Parathyroid adenoma (tissue), 2 donors: ENCODE results near the gene GRXCR2.

Source experiments
- H2AFZ ChIP-seq: fragments of 300-600 bp; sonication (generic); one replicate; pipeline ENCODE4 v1.7.0; 2017; ENCODE audit warnings: antibody characterized with exemption, mild to moderate bottlenecking
- H3K27ac ChIP-seq: fragments of 300-600 bp; sonication (generic); one replicate; pipeline ENCODE4 v1.7.0; 2017
- H3K27me3 ChIP-seq: fragments of 300-600 bp; sonication (generic); one replicate; pipeline ENCODE4 v1.7.0; 2017; ENCODE audit warnings: low read length; ENCODE audit not compliant: control insufficient read depth, insufficient read depth
- H3K36me3 ChIP-seq: fragments of 300-600 bp; sonication (generic); one replicate; pipeline ENCODE4 v1.7.0; 2017; ENCODE audit warnings: low read length; ENCODE audit not compliant: control insufficient read depth, insufficient read depth
- H3K4me1 ChIP-seq: fragments of 300-600 bp; sonication (generic); one replicate; pipeline ENCODE4 v1.7.0; 2017; ENCODE audit warnings: control low read depth
- H3K4me2 ChIP-seq: fragments of 300-600 bp; sonication (generic); one replicate; pipeline ENCODE4 v1.7.0; 2017; ENCODE audit warnings: low read length
- H3K4me3 ChIP-seq: fragments of 300-600 bp; sonication (generic); one replicate; pipeline ENCODE4 v1.7.0; 2017; ENCODE audit warnings: low read depth, low read length
- H3K79me2 ChIP-seq: fragments of 300-600 bp; sonication (generic); one replicate; pipeline ENCODE4 v1.7.0; 2017; ENCODE audit warnings: control low read depth
- H3K9ac ChIP-seq: fragments of 300-600 bp; sonication (generic); one replicate; pipeline ENCODE4 v1.7.0; 2017; ENCODE audit warnings: mild to moderate bottlenecking
- H3K9me3 ChIP-seq: fragments of 300-600 bp; sonication (generic); one replicate; pipeline ENCODE4 v1.7.0; 2017; ENCODE audit warnings: low read length; ENCODE audit not compliant: control insufficient read depth
- CTCF ChIP-seq: fragments of 300-600 bp; sonication (generic); IDR thresholded peaks from one replicate; pipeline ENCODE4 v1.7.0; 2017; ENCODE audit warnings: antibody characterized with exemption, mild to moderate bottlenecking
- donor health status: primary hyperparathyroidism.

Gene GRXCR2

GRCh38 chr5:145830594-145830993 is 42.2 kb downstream of the GRXCR2 start:
- H3K4me1 ChIP-seq = no peaks in the 10 kb centered on the region

GRCh38 chr5:145829708-145830361 is 43.0 kb downstream of the GRXCR2 start:
- H3K9ac ChIP-seq = no peak overlapping the region
- H3K27ac ChIP-seq = no peak overlapping the region
- no peaks in the 10 kb centered on the region for H3K27me3 ChIP-seq
- H3K4me1 ChIP-seq = no peaks in the 10 kb centered on the region
- no peak overlapping the region for H3K4me3 ChIP-seq
- no peak overlapping the region for H3K4me2 ChIP-seq
- H3K79me2 ChIP-seq = no peaks in the 10 kb centered on the region
- no peaks in the 10 kb centered on the region for H3K36me3 ChIP-seq
- no peaks in the 10 kb centered on the region for H3K9me3 ChIP-seq
- H2AFZ ChIP-seq = no peak overlapping the region
- no peak for TF ChIP-seq CTCF

More at GRCh38 chr5:145830594-145830993, 42.2 kb downstream of the GRXCR2 start:
- H3K9me3 ChIP-seq = no peaks in the 10 kb centered on the region
- no peaks in the 10 kb centered on the region for H3K79me2 ChIP-seq
- H3K4me2 ChIP-seq = no peak overlapping the region
- H3K27me3 ChIP-seq = no peaks in the 10 kb centered on the region
- no peak overlapping the region for H3K9ac ChIP-seq
- H3K4me3 ChIP-seq = no peak overlapping the region
- H3K36me3 ChIP-seq = no peaks in the 10 kb centered on the region
- no peak for TF ChIP-seq CTCF
- no peak overlapping the region for H3K27ac ChIP-seq
- H2AFZ ChIP-seq = no peak overlapping the region

- no peak for TF ChIP-seq CTCF
- no peak overlapping the region for H3K4me3 ChIP-seq
- H3K79me2 ChIP-seq = no peaks in the 10 kb centered on the region
- H3K36me3 ChIP-seq = no peaks in the 10 kb centered on the region
- no peaks in the 10 kb centered on the region for H3K4me1 ChIP-seq
- H2AFZ ChIP-seq = no peak overlapping the region
- no peak overlapping the region for H3K4me2 ChIP-seq
- no peaks in the 10 kb centered on the region for H3K9me3 ChIP-seq
- no peaks in the 10 kb centered on the region for H3K27me3 ChIP-seq
- no peak overlapping the region for H3K9ac ChIP-seq
- no peak overlapping the region for H3K27ac ChIP-seq
These were observed 45.7 kb downstream of the GRXCR2 start for GRCh38 chr5:145826895-145827674.

GRCh38 chr5:145825751-145826180 is 47.0 kb downstream of the GRXCR2 start:
- Histone ChIP-seq H3K9me3 (no peaks in the 10 kb centered on the region), H3K27ac (no peak overlapping the region), H3K36me3 (no peaks in the 10 kb centered on the region), H3K79me2 (no peaks in the 10 kb centered on the region), H3K4me3 (no peak overlapping the region), H3K9ac (no peak overlapping the region), H3K4me2 (no peak overlapping the region), H3K4me1 (no peaks in the 10 kb centered on the region), H2AFZ (peak overlapping the region; percentile 50), H3K27me3 (no peaks in the 10 kb centered on the region)
- peak; percentile 70 for TF ChIP-seq CTCF
